Measurements from ENCODE around the gene FAM76A. TPM values are rescaled to one million over a fixed set of nuclear protein-coding genes. Genes with fewer than 3 reads are reported as not detected.
"Not testable (repeated sequence)": the region's sequence is repeated elsewhere in the genome, so short reads cannot be mapped to it uniquely, and the experiment has no call there.

Gene FAM76A
- polyA plus RNA-seq, 1 experiment = 4.9 TPM

DNA sequence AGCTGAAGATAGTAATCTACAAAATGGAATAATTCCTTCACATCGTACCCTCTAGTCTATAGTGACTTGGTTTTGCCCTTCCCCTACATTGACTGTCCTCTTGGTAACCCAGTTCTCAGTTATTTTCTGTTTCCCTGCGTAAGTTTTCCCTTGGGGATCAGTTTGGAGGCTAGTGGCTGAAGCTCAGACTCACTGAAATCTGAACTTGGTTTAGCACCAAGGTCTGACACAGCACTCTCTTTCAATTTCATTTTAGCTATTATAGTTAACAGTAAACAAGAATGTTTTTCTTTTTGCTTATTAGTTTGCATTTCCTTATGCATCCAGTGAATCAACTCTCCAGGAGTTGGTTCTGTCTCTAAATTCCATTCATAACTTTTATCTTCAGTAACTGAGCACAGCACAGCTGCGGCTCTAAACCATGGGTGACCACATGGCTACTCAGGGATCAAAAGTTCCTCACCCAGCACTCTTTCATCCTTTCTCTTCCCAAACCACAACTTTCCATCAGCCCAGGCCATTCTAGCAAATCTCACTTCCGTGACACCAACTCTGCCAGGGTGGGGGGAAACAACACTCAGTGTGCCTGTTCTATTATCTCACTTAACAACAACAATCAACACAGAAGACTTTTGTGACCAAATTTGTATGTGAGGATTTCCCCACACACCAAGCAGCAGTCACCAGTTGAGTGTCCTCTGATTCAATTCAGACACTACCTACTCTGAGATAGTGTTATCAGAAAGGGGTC is 36.2 kb upstream of the FAM76A start:
- peaks cover 54% of the 10 kb centered on the region for H3K27me3 ChIP-seq (ENCODE audit: control insufficient read depth, insufficient read depth, low read length)
- TF ChIP-seq, protein P1, sequence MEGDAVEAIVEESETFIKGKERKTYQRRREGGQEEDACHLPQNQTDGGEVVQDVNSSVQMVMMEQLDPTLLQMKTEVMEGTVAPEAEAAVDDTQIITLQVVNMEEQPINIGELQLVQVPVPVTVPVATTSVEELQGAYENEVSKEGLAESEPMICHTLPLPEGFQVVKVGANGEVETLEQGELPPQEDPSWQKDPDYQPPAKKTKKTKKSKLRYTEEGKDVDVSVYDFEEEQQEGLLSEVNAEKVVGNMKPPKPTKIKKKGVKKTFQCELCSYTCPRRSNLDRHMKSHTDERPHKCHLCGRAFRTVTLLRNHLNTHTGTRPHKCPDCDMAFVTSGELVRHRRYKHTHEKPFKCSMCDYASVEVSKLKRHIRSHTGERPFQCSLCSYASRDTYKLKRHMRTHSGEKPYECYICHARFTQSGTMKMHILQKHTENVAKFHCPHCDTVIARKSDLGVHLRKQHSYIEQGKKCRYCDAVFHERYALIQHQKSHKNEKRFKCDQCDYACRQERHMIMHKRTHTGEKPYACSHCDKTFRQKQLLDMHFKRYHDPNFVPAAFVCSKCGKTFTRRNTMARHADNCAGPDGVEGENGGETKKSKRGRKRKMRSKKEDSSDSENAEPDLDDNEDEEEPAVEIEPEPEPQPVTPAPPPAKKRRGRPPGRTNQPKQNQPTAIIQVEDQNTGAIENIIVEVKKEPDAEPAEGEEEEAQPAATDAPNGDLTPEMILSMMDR (IDR thresholded peaks at IDR 0.05; ENCODE audit: low read depth, low read length) = no peak
- DNase-seq (ENCODE audit: low read depth, low spot score) = peak; percentile 6
- H3K27ac ChIP-seq (ENCODE audit: low read depth, low read length) = no peak overlapping the region
- CTCF ChIA-PET = interaction anchor here (1.3 kb wide), 1 partner anchor 20 kb away, joined by 3 read pairs; no protein-coding TSS in a partner anchor
- H3K4me3 ChIP-seq (ENCODE audit: low read depth, low read length) = no peak overlapping the region
- POLR2A ChIA-PET = no interaction called here
- H3K9me3 ChIP-seq (ENCODE audit: control insufficient read depth, insufficient read depth, low read length) = 0 out of 2 replicates have a peak, but pooled peaks cover 3% of the 10 kb centered on the region

DNA sequence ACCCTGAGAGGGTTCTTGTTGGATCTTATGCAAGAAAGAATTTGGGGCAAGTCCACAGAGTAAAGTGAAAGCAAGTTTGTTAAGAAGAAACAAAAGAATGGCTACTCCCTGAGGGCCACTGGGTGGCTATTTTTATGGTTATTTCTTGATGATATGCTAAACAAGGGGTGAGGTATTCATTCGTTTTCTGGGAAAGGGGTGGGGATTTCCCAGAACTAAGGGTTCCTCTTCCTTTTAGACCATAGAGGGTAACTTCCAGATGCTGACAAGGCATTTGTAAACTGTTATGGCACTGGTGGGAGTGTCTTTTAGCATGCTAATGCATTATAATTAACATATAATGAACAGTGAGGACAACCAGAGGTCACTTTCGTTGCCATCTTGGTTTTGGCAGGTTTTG is 35.6 kb upstream of the FAM76A start:
- no peak for DNase-seq (ENCODE audit: low read depth, low spot score)
- Histone ChIP-seq H3K27me3 (ENCODE audit: control insufficient read depth, insufficient read depth, low read length) (peaks cover 51% of the 10 kb centered on the region), H3K27ac (ENCODE audit: low read depth, low read length) (no peak overlapping the region), H3K4me3 (ENCODE audit: low read depth, low read length) (no peak overlapping the region), H3K9me3 (ENCODE audit: control insufficient read depth, insufficient read depth, low read length) (0 out of 2 replicates have a peak, but pooled peaks cover 3% of the 10 kb centered on the region)
- TF ChIP-seq, protein P1 (IDR thresholded peaks at IDR 0.05; ENCODE audit: low read depth, low read length) = no peak
- CTCF ChIA-PET = no interaction called here
- POLR2A ChIA-PET = no interaction called here

DNA sequence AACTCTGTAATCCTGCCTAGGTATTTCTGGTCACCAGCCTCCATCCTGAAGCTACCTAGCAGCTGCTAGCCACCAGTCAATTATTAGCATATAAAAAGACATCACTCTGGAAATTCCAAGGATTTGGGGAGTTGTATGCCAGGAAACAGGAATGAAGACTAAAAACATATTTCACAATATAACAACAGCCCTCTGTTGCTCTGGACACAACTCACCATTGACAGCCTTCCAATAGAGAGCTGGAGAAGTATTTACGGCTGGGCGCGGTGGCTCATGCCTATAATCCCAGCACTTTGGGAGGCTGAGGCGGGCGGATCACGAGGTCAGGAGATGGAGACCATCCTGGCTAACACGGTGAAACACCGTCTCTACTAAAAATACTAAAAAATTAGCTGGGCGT is 28.9 kb upstream of the FAM76A start:
- H3K27ac ChIP-seq (ENCODE audit: low read depth, low read length); H3K4me3 ChIP-seq (ENCODE audit: low read depth, low read length); POLR2A ChIA-PET; CTCF ChIA-PET; DNase-seq (ENCODE audit: low read depth, low spot score); H3K9me3 ChIP-seq (ENCODE audit: control insufficient read depth, insufficient read depth, low read length): not testable (repeated sequence)
- peaks cover 12% of the 10 kb centered on the region for H3K27me3 ChIP-seq (ENCODE audit: control insufficient read depth, insufficient read depth, low read length)

DNA sequence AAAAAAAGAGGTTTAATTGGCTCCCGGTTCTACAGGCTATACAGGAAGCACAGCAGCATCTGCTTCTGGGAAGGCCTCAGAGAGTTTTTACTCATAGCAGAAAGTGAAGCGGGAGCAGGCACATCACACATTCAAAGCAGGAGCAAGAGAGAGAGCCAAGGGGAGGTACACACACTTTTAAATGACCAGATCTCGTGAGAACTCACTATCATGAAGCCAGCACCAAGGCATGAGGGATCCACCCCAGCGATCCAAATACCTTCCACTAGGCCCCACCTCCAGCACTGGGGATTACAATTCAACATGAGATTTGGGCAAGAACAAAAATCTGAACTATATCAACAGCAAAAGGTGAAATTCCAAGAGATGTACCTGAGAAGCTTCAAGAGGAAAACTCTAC is 20.8 kb upstream of the FAM76A start:
- H3K9me3 ChIP-seq (ENCODE audit: control insufficient read depth, insufficient read depth, low read length) = no peaks in the 10 kb centered on the region; the same call in 1 of the 2 replicates
- no peak overlapping the region for H3K4me3 ChIP-seq (ENCODE audit: low read depth, low read length)
- CTCF ChIA-PET = interaction anchor here (0.7 to 0.9 kb wide), 2 partner anchors 21 to 61 kb away, joined by 3 read pairs; partner anchors contain the start of gene FAM76A
- DNase-seq (ENCODE audit: low read depth, low spot score) = no peak
- TF ChIP-seq, protein P1 (IDR thresholded peaks at IDR 0.05; ENCODE audit: low read depth, low read length) = no peak
- POLR2A ChIA-PET = no interaction called here
- no peak overlapping the region for H3K27ac ChIP-seq (ENCODE audit: low read depth, low read length)
- peaks cover 2% of the 10 kb centered on the region for H3K27me3 ChIP-seq (ENCODE audit: control insufficient read depth, insufficient read depth, low read length)

DNA sequence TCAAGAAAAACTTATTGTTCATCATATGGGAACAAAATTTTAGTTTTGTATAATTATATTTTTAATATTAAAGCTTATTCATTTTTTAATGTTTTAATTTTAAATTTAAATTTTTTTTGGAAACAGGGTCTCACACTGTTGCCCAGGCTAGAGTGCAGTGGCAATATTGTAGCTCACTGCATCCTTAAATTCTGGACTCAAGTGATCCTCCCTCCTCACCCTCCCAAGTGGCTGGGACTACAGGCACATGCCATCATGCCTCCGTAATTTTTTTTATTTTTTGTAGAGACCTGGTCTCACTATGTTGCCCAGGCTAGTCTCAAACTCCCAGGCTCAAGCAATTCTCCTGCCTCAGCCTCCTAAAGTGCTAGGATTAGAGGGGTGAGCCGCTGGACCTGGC is 20.2 kb upstream of the FAM76A start:
- ChIA-PET CTCF (interaction anchor here (0.9 kb wide), 1 partner anchor 20 kb away, joined by 3 read pairs; the partner anchor contains the start of gene FAM76A), POLR2A (no interaction called here)
- H3K9me3 ChIP-seq (ENCODE audit: control insufficient read depth, insufficient read depth, low read length) = no peaks in the 10 kb centered on the region; the same call in 1 of the 2 replicates
- no peak for DNase-seq (ENCODE audit: low read depth, low spot score)
- no peak overlapping the region for H3K27ac ChIP-seq (ENCODE audit: low read depth, low read length)
- TF ChIP-seq, protein P1 (IDR thresholded peaks at IDR 0.05; ENCODE audit: low read depth, low read length) = no peak
- H3K27me3 ChIP-seq (ENCODE audit: control insufficient read depth, insufficient read depth, low read length) = peaks cover 2% of the 10 kb centered on the region
- no peak overlapping the region for H3K4me3 ChIP-seq (ENCODE audit: low read depth, low read length)
